Right lobe of liver (tissue), 6 donors: ENCODE data around the gene CCL27. TPM values are rescaled to one million over a fixed set of nuclear protein-coding genes. Genes with fewer than 3 reads are reported as not detected.

Source experiments
- ATAC-seq, 4 donors: fragments of 200-7000 bp; cut with Tn5 transposase; one replicate each; pipeline ENCODE4 v1.9.1; 2020; ENCODE audit warnings: mild to moderate bottlenecking in 4 of 4, moderate library complexity in 4 of 4
- DNase-seq, 3 donors: peaks; one replicate each; pipeline ENCODE4 v3.0.0-alpha.2; 2020
- H3K27ac ChIP-seq, 3 donors: fragments of 200-600 bp; one replicate each; pipeline ENCODE4 v1.8.0; 2022
- H3K27me3 ChIP-seq, 2 donors: fragments of 200-600 bp; one replicate each; pipeline ENCODE4 v1.8.0; 2022
- H3K36me3 ChIP-seq, 4 donors: fragments of 200-600 bp; sonication (generic) in 1 of 4; one replicate each; pipeline versions ENCODE4 v1.5.1 to v1.8.0; 2017 to 2022; ENCODE audit warnings: control low read depth in 1 of 4
- H3K4me1 ChIP-seq, 4 donors: fragments of 200-600 bp; sonication (generic) in 1 of 4; one replicate each; pipeline versions ENCODE4 v1.5.1 to v1.8.0; 2017 to 2022; ENCODE audit warnings: control low read depth in 1 of 4
- H3K4me3 ChIP-seq, 3 donors: fragments of 200-600 bp; one replicate each; pipeline ENCODE4 v1.8.0; 2022
- H3K9me3 ChIP-seq, 4 donors: fragments of 200-600 bp; sonication (generic) in 1 of 4; one replicate each; pipeline versions ENCODE4 v1.5.1 to v1.8.0; 2017 to 2022; ENCODE audit warnings: control low read depth in 1 of 4
- CTCF ChIP-seq, 4 donors: fragments of 200-600 bp in 3 of 4; fragments of 450-650 bp in 1 of 4; IDR thresholded peaks; one replicate each; pipeline versions ENCODE4 v1.5.1 to v1.8.0; 2016 to 2022; ENCODE audit warnings: antibody characterized with exemption in 4 of 4, mild to moderate bottlenecking in 2 of 4
- POLR2A ChIP-seq: fragments of 450-650 bp; IDR thresholded peaks from one replicate; pipeline ENCODE4 v1.6.1; 2017; ENCODE audit warnings: antibody characterized with exemption, mild to moderate bottlenecking
- WGBS: methylation state at CpG from one replicate; pipeline ENCODE4 v1.1.6; 2018; ENCODE audit warnings: low coverage, low lambda C conversion rate; ENCODE audit not compliant: insufficient coverage; ENCODE audit errors: missing lambda C conversion rate; 5-methylcytosine and 5-hydroxymethylcytosine counted together
- intact Hi-C, 2 donors: fragments of 100-400 bp; cut with DNase I; formaldehyde crosslinking; loops; one replicate each; pipeline versions ENCODE4 v1.11.2 to v1.14.1; 2022
- total RNA-seq, 6 experiments: library from RNA; depleted of rRNA in 2 of 6; stranded (reverse); fragments of >200 nt in 2 of 6; fragmentation: NEBNext Ultra II Directional in 3 of 6; extraction: Animal tissue kit (Norgen Biotek cat#: 25700) in 3 of 6; gene quantifications; one replicate each; pipeline versions ENCODE4 v1.1.0 to v1.2.4, GENCODE V29; 2016 to 2023
- donor health status: DM: no; HTN: yes; CAD: no.
- donor health status: DM: no; HTN: no; CAD: no.
- donor health status: DM: no; HTN: no; CAD: no.
- donor health status: DM: no; HTN: yes; CAD: no.
- donor health status: DM: no; HTN: yes; CAD: no.

The CCL27 gene
- total RNA-seq, 6 experiments from 2014 or later: not detected

GRCh38 chr9:34689116-34689470 is 26.6 kb upstream of the CCL27 start:
- Histone ChIP-seq H3K27me3 (no peaks in the 10 kb centered on the region), H3K9me3 (no peaks in the 10 kb centered on the region), H3K4me3 (no peak overlapping the region), H3K27ac (peak overlapping the region in 2 of 3 donors; percentile 32 to 70), H3K36me3 (no peaks in the 10 kb centered on the region), H3K4me1 (peaks cover 0 to 29% (median 13%) of the 10 kb centered on the region in 4 donors)
- DNase-seq (no peak), ATAC-seq (peak in 3 of 4 donors; percentile 17 to 49 (median 42))
- intact Hi-C loops: no loop called here
- 40% methylated on average over 2 of the region's 4 CpGs for WGBS
- no peak for TF ChIP-seq CTCF (IDR thresholded peaks at IDR 0.05)
- TF ChIP-seq POLR2A: no peak

- Histone ChIP-seq H3K27ac (peak overlapping the region in 2 of 3 donors; percentile 32 to 70), H3K36me3 (no peaks in the 10 kb centered on the region), H3K27me3 (no peaks in the 10 kb centered on the region), H3K4me1 (peaks cover 0 to 29% (median 13%) of the 10 kb centered on the region in 4 donors), H3K4me3 (no peak overlapping the region), H3K9me3 (no peaks in the 10 kb centered on the region)
- peak; percentile 85 to 95 (median 88) for ATAC-seq
- intact Hi-C loops: no loop called here
- DNase-seq: peak; percentile 48 to 90 (median 88)
- WGBS: 29% methylated on average over 1 of the region's 5 CpGs
- TF ChIP-seq POLR2A: no peak
- no peak for TF ChIP-seq CTCF (IDR thresholded peaks at IDR 0.05)
Measured at GRCh38 chr9:34688329-34689115, 26.1 kb upstream of the CCL27 start.

GRCh38 chr9:34687276-34688030 is 25.0 kb upstream of the CCL27 start:
- Histone ChIP-seq H3K27me3 (no peaks in the 10 kb centered on the region), H3K4me1 (peaks cover 0 to 29% (median 13%) of the 10 kb centered on the region in 4 donors), H3K4me3 (no peak overlapping the region), H3K9me3 (no peaks in the 10 kb centered on the region), H3K36me3 (no peaks in the 10 kb centered on the region), H3K27ac (peak overlapping the region in 1 of 3 donors; percentile 45)
- TF ChIP-seq POLR2A (no peak), CTCF (IDR thresholded peaks at IDR 0.05) (no peak)
- no peak for ATAC-seq
- no peak for DNase-seq
- 82% methylated on average over 7 of the region's 10 CpGs for WGBS
- intact Hi-C loops: no loop called here

- no peak for DNase-seq
- no peaks in the 10 kb centered on the region for H3K9me3 ChIP-seq
- H3K27me3 ChIP-seq: no peaks in the 10 kb centered on the region
- TF ChIP-seq CTCF (IDR thresholded peaks at IDR 0.05) (no peak), POLR2A (no peak)
- H3K27ac ChIP-seq: no peak overlapping the region
- 58% methylated on average over 1 of the region's 1 CpG for WGBS
- H3K36me3 ChIP-seq: no peaks in the 10 kb centered on the region
- no peak for ATAC-seq
- peaks cover 0 to 29% (median 13%) of the 10 kb centered on the region in 4 donors for H3K4me1 ChIP-seq
- intact Hi-C loops: no loop called here
- no peak overlapping the region for H3K4me3 ChIP-seq
Measured at GRCh38 chr9:34686732-34687131, 24.3 kb upstream of the CCL27 start.
